ENCODE measurements around the gene P3H2. TPM values are rescaled to one million over a fixed set of nuclear protein-coding genes. Genes with fewer than 3 reads are reported as not detected.
A peak's percentile ranks its signal among the peaks of the same experiment; 100 is the strongest.
"Not testable (repeated sequence)": the region's sequence is repeated elsewhere in the genome, so short reads cannot be mapped to it uniquely, and the experiment has no call there.

The P3H2 gene, protein sequence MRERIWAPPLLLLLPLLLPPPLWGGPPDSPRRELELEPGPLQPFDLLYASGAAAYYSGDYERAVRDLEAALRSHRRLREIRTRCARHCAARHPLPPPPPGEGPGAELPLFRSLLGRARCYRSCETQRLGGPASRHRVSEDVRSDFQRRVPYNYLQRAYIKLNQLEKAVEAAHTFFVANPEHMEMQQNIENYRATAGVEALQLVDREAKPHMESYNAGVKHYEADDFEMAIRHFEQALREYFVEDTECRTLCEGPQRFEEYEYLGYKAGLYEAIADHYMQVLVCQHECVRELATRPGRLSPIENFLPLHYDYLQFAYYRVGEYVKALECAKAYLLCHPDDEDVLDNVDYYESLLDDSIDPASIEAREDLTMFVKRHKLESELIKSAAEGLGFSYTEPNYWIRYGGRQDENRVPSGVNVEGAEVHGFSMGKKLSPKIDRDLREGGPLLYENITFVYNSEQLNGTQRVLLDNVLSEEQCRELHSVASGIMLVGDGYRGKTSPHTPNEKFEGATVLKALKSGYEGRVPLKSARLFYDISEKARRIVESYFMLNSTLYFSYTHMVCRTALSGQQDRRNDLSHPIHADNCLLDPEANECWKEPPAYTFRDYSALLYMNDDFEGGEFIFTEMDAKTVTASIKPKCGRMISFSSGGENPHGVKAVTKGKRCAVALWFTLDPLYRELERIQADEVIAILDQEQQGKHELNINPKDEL
- polyA plus RNA-seq, result 9.3 TPM
- long read RNA-seq, donor 1, partial matches to known transcripts, result 0 of 1 reads
- long read RNA-seq, donor 1, other reads (novel, unspliced or antisense), result 0 of 1 reads
- long read RNA-seq, donor 2, partial matches to known transcripts, result 0 of 1 reads
- long read RNA-seq, donor 2, other reads (novel, unspliced or antisense), result 0 of 1 reads
- long read RNA-seq, donor 3, result 0 reads
- long read RNA-seq, donor 4, result 0 reads
- long read RNA-seq, donor 5, partial matches to known transcripts, result 0 of 3 reads
- long read RNA-seq, donor 5, other reads (novel, unspliced or antisense), result 0 of 3 reads
- long read RNA-seq, donor 6, partial matches to known transcripts, result 0 of 2 reads
- long read RNA-seq, donor 6, other reads (novel, unspliced or antisense), result 0 of 2 reads
- long read RNA-seq, donor 7, partial matches to known transcripts, result 0 of 1 reads
- long read RNA-seq, donor 7, other reads (novel, unspliced or antisense), result 0 of 1 reads
- long read RNA-seq, donor 8, result 0 reads
- long read RNA-seq, donor 9, partial matches to known transcripts, result 0 of 3 reads
- long read RNA-seq, donor 9, other reads (novel, unspliced or antisense), result 0 of 3 reads
- long read RNA-seq, donor 10, result 0 reads
- long read RNA-seq, donor 11, partial matches to known transcripts, result 0 of 3 reads
- long read RNA-seq, donor 11, other reads (novel, unspliced or antisense), result 0 of 3 reads

GRCh38 chr3:190120269-190121060 lies at the start of gene P3H2:
Gene P3H2 (minus strand): TSS chr3:190120897. CDS start chr3:190120731, 166 bp downstream.
- H3K27me3 ChIP-seq (ENCODE audit: control insufficient read depth, insufficient read depth, low read length), result peaks cover 26% of the 10 kb centered on the region
- H3K9me3 ChIP-seq (ENCODE audit: control insufficient read depth, low read depth, low read length), result peaks cover 2% of the 10 kb centered on the region
- DNase-seq, result peak; percentile 65 to 81
- H3K4me3 ChIP-seq (ENCODE audit: low read length), result peak within 1 kb of the TSS; percentile 42
- H3K4me1 ChIP-seq (ENCODE audit: control insufficient read depth, insufficient read depth, low read length), result peaks cover 6% of the 10 kb centered on the region
- WGBS (ENCODE audit: insufficient coverage, low lambda C conversion rate), result no CpG with 5 or more reads among the region's 100 CpGs
- H3K27ac ChIP-seq (ENCODE audit: low read length), result no peak within 1 kb of the TSS
- no peaks in the 10 kb centered on the region for H3K36me3 ChIP-seq (ENCODE audit: control insufficient read depth, insufficient read depth, low read length)

- no peaks in the 10 kb centered on the region for H3K4me1 ChIP-seq (ENCODE audit: control insufficient read depth, insufficient read depth, low read length)
- no peak overlapping the region for H3K4me3 ChIP-seq (ENCODE audit: low read length)
- no peaks in the 10 kb centered on the region for H3K36me3 ChIP-seq (ENCODE audit: control insufficient read depth, insufficient read depth, low read length)
- no peak overlapping the region for H3K27ac ChIP-seq (ENCODE audit: low read length)
- H3K9me3 ChIP-seq (ENCODE audit: control insufficient read depth, low read depth, low read length), result no peaks in the 10 kb centered on the region
- no peaks in the 10 kb centered on the region for H3K27me3 ChIP-seq (ENCODE audit: control insufficient read depth, insufficient read depth, low read length)
- DNase-seq, result no peak
- WGBS (ENCODE audit: insufficient coverage, low lambda C conversion rate), result 80% methylated on average over 1 of the region's 2 CpGs
These were observed 49.2 kb upstream of the P3H2 start for GRCh38 chr3:190169877-190170276.

DNA sequence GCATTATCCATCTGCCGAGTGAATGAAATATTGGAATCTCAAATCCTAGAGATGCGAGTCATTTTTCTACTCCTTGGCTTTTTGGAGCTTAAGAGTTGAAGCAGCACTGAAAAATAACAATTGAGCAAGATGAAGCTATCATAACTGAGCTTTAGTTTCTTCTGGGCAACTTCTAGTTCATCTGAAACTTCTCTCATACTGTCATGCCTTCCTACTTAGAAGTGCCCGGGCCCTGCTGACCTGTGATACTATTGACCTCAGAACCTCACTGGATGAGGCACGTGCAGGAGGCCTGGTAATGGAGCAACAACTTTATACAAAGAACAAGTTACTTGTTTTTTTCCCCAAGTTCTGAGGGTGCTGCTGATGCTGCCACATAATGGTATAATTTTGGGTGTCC lies 48.5 kb upstream of the P3H2 start:
- Histone ChIP-seq H3K27me3 (ENCODE audit: control insufficient read depth, insufficient read depth, low read length) (no peaks in the 10 kb centered on the region), H3K9me3 (ENCODE audit: control insufficient read depth, low read depth, low read length) (no peaks in the 10 kb centered on the region), H3K4me1 (ENCODE audit: control insufficient read depth, insufficient read depth, low read length) (no peaks in the 10 kb centered on the region), H3K4me3 (ENCODE audit: low read length) (no peak overlapping the region), H3K36me3 (ENCODE audit: control insufficient read depth, insufficient read depth, low read length) (no peaks in the 10 kb centered on the region), H3K27ac (ENCODE audit: low read length) (no peak overlapping the region)
- no peak for DNase-seq
- WGBS (ENCODE audit: insufficient coverage, low lambda C conversion rate), result no CpG with 5 or more reads among the region's 4 CpGs

- 83% methylated on average over 3 of the region's 6 CpGs for WGBS (ENCODE audit: insufficient coverage, low lambda C conversion rate)
- Histone ChIP-seq H3K27me3 (ENCODE audit: control insufficient read depth, insufficient read depth, low read length) (no peaks in the 10 kb centered on the region), H3K27ac (ENCODE audit: low read length) (no peak overlapping the region), H3K9me3 (ENCODE audit: control insufficient read depth, low read depth, low read length) (no peaks in the 10 kb centered on the region), H3K36me3 (ENCODE audit: control insufficient read depth, insufficient read depth, low read length) (no peaks in the 10 kb centered on the region), H3K4me3 (ENCODE audit: low read length) (no peak overlapping the region), H3K4me1 (ENCODE audit: control insufficient read depth, insufficient read depth, low read length) (no peaks in the 10 kb centered on the region)
- DNase-seq, result no peak
These were observed 47.4 kb upstream of the P3H2 start for GRCh38 chr3:190167936-190168680.

DNA sequence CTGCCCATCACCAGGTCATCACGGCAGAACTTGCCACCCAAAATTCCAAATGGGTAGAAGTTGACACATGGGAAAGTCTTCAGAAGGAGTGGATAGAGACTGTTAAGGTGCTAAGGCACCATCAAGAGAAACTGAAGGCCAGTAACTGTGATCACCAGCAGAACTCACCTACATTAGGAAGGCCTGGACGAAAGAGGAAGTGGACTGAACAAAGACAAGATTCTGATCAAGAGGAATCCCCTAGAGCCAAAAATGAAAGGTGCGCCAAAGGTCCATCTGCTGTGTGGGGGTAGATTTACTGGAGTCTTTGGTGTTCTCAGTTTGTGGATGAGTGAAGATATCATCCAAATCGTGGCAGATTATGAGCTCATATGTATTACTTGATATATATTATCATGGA lies 46.3 kb upstream of the P3H2 start:
- H3K36me3 ChIP-seq (ENCODE audit: control insufficient read depth, insufficient read depth, low read length), result no peaks in the 10 kb centered on the region
- no peaks in the 10 kb centered on the region for H3K9me3 ChIP-seq (ENCODE audit: control insufficient read depth, low read depth, low read length)
- no peaks in the 10 kb centered on the region for H3K4me1 ChIP-seq (ENCODE audit: control insufficient read depth, insufficient read depth, low read length)
- no peak overlapping the region for H3K4me3 ChIP-seq (ENCODE audit: low read length)
- no peaks in the 10 kb centered on the region for H3K27me3 ChIP-seq (ENCODE audit: control insufficient read depth, insufficient read depth, low read length)
- H3K27ac ChIP-seq (ENCODE audit: low read length), result no peak overlapping the region
- no peak for DNase-seq
- WGBS (ENCODE audit: insufficient coverage, low lambda C conversion rate), result 90% methylated on average over 2 of the region's 4 CpGs

DNA sequence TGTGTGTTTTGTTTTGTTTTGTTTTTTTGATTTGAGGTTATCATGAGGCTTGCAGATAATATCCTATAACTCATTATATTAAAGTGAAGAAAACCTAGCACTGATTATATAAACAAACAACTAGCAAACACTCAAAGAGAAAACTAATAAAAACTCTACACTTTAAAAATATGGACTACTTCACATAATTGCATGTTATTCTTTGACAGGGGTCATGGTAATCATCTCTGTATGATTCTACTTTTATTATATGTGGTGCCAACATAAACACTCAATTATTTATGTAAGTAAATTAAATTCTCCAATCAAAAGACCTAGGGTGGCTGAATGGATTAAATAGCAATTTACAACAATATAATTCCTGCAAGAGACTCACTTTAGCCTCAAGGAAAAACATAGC lies 44.6 kb upstream of the P3H2 start:
- DNase-seq, result no peak
- Histone ChIP-seq H3K4me3 (ENCODE audit: low read length) (no peak overlapping the region), H3K36me3 (ENCODE audit: control insufficient read depth, insufficient read depth, low read length) (no peaks in the 10 kb centered on the region), H3K4me1 (ENCODE audit: control insufficient read depth, insufficient read depth, low read length) (no peaks in the 10 kb centered on the region), H3K27me3 (ENCODE audit: control insufficient read depth, insufficient read depth, low read length) (no peaks in the 10 kb centered on the region), H3K9me3 (ENCODE audit: control insufficient read depth, low read depth, low read length) (no peaks in the 10 kb centered on the region), H3K27ac (ENCODE audit: low read length) (no peak overlapping the region)

- H3K4me1 ChIP-seq (ENCODE audit: control insufficient read depth, insufficient read depth, low read length); H3K4me3 ChIP-seq (ENCODE audit: low read length); DNase-seq; H3K27me3 ChIP-seq (ENCODE audit: control insufficient read depth, insufficient read depth, low read length); H3K9me3 ChIP-seq (ENCODE audit: control insufficient read depth, low read depth, low read length); H3K36me3 ChIP-seq (ENCODE audit: control insufficient read depth, insufficient read depth, low read length); H3K27ac ChIP-seq (ENCODE audit: low read length): not testable (repeated sequence)
- no CpG with 5 or more reads among the region's 9 CpGs for WGBS (ENCODE audit: insufficient coverage, low lambda C conversion rate)
These were observed 41.3 kb upstream of the P3H2 start for GRCh38 chr3:190162013-190162412.

GRCh38 chr3:190159902-190160435 lies 39.3 kb upstream of the P3H2 start:
- H3K4me3 ChIP-seq (ENCODE audit: low read length), result no peak overlapping the region
- no peak overlapping the region for H3K27ac ChIP-seq (ENCODE audit: low read length)
- WGBS (ENCODE audit: insufficient coverage, low lambda C conversion rate), result 100% methylated on average over 2 of the region's 5 CpGs
- no peak for DNase-seq
- no peaks in the 10 kb centered on the region for H3K27me3 ChIP-seq (ENCODE audit: control insufficient read depth, insufficient read depth, low read length)
- H3K4me1 ChIP-seq (ENCODE audit: control insufficient read depth, insufficient read depth, low read length), result no peaks in the 10 kb centered on the region
- no peaks in the 10 kb centered on the region for H3K9me3 ChIP-seq (ENCODE audit: control insufficient read depth, low read depth, low read length)
- H3K36me3 ChIP-seq (ENCODE audit: control insufficient read depth, insufficient read depth, low read length), result no peaks in the 10 kb centered on the region

DNA sequence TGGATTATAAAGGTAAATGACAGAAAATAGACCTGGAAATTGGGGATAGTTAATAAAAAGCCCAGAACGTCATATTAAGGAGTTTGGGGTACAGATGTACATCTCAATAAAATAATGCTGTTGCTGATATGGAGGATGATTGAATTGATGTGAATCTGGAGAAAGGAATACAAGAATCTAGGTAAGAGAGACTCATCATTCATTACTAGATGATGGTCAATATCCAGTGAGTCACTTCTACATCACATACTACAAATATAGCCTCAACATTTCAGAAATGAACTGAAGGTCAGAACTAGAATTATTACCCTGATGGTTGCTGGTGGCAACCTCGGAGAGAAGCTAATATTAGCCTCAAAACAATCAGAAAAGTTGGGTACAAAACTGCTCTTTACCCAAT lies 37.6 kb upstream of the P3H2 start:
- WGBS (ENCODE audit: insufficient coverage, low lambda C conversion rate), result no CpG with 5 or more reads among the region's 2 CpGs
- Histone ChIP-seq H3K27ac (ENCODE audit: low read length) (no peak overlapping the region), H3K4me1 (ENCODE audit: control insufficient read depth, insufficient read depth, low read length) (no peaks in the 10 kb centered on the region), H3K9me3 (ENCODE audit: control insufficient read depth, low read depth, low read length) (no peaks in the 10 kb centered on the region), H3K27me3 (ENCODE audit: control insufficient read depth, insufficient read depth, low read length) (no peaks in the 10 kb centered on the region), H3K4me3 (ENCODE audit: low read length) (no peak overlapping the region), H3K36me3 (ENCODE audit: control insufficient read depth, insufficient read depth, low read length) (no peaks in the 10 kb centered on the region)
- DNase-seq, result no peak

Data from large intestine (tissue), 12 donors.